Measurements from ENCODE around the gene OVOL1.

- TF ChIP-seq, protein P1, sequence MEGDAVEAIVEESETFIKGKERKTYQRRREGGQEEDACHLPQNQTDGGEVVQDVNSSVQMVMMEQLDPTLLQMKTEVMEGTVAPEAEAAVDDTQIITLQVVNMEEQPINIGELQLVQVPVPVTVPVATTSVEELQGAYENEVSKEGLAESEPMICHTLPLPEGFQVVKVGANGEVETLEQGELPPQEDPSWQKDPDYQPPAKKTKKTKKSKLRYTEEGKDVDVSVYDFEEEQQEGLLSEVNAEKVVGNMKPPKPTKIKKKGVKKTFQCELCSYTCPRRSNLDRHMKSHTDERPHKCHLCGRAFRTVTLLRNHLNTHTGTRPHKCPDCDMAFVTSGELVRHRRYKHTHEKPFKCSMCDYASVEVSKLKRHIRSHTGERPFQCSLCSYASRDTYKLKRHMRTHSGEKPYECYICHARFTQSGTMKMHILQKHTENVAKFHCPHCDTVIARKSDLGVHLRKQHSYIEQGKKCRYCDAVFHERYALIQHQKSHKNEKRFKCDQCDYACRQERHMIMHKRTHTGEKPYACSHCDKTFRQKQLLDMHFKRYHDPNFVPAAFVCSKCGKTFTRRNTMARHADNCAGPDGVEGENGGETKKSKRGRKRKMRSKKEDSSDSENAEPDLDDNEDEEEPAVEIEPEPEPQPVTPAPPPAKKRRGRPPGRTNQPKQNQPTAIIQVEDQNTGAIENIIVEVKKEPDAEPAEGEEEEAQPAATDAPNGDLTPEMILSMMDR (conservative IDR thresholded peaks at IDR 0.05 in 1 of 2, IDR thresholded peaks at IDR 0.05 in 1 of 2; ENCODE audit: extremely low read depth in 1 of 2, insufficient read depth in 1 of 2, low read depth in 1 of 2, low read length in 2 of 2): no peak
- no peak for TF ChIP-seq EZH2 (IDR thresholded peaks at IDR 0.05; ENCODE audit: borderline replicate concordance, low read length)
Observed at GRCh38 chr11:65810046-65810868, 23.4 kb downstream of the OVOL1 start.
